AG20443 (cell line): ENCODE measurements around the gene MED13.
"Not testable (repeated sequence)": the region's sequence is repeated elsewhere in the genome, so short reads cannot be mapped to it uniquely, and the experiment has no call there.

Experiments used
- DNase-seq: peaks from one replicate; pipeline ENCODE4 v3.0.0; 2012; ENCODE audit warnings: low spot score, mixed read lengths

Gene MED13

DNA sequence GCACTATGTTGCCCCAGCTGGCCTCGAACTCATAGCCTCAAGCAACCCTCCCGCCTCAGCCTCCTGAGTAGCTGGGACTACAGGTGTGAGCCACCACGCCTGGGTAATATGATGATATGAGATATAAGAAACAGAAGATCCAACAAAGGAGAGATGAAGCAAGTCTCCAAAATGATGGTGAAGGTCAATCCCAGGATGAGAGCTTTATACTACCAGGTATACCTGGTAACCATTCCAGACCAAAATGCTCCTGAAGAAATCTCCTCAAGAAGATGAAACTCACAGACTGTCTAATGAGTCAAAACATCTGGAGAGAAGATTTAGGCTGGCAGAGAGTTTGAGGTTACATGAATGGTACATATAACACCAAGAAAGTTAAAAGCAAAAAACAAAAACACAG, 161.8 kb downstream of the MED13 start:
- no peak for DNase-seq

- DNase-seq: no peak
These were observed 167.4 kb downstream of the MED13 start for GRCh38 chr17:61897548-61898180.

DNA sequence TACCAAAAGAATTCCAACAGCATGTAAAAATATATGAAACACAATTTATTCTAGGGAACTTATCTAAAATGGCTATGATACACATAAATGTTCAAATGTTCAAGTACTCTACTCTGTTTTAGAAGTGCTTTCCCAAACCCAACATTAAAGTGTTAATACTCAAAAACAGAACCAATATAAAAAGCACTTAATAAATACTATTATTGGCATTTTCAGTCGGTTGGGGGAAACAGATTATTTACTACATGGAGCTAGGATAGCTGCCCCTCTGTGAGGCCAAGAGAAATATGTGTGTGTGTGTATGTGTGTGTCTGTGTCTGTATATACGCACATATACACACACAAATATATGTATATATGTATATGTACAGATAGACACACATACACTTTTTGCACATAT, 169.7 kb downstream of the MED13 start:
- no peak for DNase-seq

DNA sequence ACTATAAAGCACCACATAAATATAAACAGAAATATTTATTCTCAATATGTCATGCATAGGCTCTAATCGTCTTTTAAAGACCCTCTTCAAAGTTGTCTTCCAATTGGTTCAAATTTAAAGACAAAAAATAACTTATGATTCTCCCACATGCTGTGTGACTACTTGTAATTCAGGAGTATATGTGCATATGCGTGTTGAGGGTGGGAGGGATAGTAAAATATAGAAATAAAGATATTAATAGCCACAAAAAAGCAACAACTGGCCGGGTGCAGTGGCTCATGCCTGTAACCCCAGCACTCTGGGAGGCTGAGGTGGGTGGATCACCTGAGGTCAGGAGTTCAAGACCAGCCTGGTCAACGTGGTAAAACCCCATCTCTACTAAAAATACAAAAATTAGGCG, 170.8 kb downstream of the MED13 start:
- not testable (repeated sequence) for DNase-seq
